Stimulated activated CD8-positive, alpha-beta memory T cell treated with anti-CD3 and anti-CD28 coated beads, Interleukin-12 subunit alpha, Interleukin-12 subunit beta, amount 100 ng/mL, for 24 hours (primary cell): ENCODE measurements around the gene RGPD6.
"Not testable (repeated sequence)": the region's sequence is repeated elsewhere in the genome, so short reads cannot be mapped to it uniquely, and the experiment has no call there.

Experiments used
- DNase-seq: peaks from one replicate; pipeline ENCODE4 v3.0.0-alpha.2; 2020; ENCODE audit errors: extremely low read depth

The RGPD6 gene

DNA sequence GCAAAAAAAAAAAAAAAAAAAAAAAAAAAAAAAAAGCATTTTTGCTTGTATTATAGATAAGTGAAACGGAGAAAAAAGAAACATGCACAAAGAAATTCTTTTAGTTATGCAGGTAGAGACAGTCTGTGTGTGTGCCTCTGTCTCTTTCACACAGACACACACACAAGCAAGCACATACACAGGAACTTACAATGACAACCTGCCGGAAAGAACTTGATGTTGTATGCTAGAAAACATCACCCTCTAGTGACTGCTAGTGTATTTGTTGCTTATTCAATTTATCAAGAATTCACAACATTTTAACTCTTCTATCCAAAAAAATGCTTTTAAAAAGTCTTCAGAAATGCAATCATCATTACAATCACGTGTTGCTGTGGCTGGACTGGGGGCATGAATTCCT, 95.8 kb downstream of the RGPD6 start:
- DNase-seq: not testable (repeated sequence)

DNA sequence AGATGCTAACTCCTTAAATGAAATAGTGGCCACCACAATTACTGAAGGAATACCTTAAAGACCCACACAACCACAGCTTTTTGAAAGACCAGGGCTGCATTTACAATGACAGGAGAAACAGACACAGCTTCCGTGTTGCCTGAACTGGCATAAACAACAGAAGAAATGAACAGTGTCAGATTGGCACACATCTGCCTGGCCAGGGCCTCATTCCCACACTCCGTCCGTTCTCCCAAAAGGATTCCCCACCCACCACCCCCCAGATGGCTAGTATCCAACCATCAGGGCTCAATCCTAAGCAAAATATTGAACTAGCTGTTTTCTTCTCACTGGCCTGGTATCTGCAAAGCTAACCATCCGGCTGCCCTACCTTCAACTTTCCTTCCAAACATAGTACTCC, 96.9 kb downstream of the RGPD6 start:
- not testable (repeated sequence) for DNase-seq

DNA sequence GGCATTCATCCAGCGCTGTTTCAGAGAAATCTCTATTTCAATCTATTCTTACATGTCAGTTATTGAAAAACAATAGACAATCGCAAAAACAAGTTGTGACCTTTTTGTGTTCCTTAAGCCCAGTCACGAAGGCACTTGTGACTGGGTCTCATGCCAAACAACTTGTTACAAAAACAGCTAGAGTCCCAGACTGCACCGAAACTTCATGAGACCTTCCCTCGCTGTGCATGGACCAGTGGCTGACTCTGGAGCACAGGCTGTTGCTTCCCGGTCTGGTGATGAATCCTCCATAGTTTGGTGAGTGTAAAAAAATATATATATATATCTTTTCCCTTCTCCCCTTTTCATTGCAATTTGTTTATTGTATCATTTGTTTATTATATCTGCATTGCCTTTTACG, 99.7 kb downstream of the RGPD6 start:
- not testable (repeated sequence) for DNase-seq

DNA sequence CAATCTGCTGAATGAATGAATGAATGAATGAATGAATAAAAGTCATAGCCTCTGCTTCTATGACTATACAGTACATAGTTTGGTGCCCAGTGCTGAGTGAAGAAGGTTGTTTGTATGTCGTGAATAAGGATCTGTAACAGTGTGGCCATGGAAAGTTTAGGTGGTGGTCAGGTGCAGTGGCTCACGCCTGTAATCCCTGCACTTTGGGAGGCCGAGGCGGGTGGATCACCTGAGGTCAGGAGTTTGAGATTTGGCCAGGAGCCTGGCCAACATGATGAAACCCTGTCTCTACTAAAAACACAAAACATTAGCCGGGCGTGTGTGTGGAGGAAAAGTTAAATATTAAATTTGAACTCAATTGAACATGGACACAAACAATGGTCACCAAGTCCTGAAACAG, 100.1 kb downstream of the RGPD6 start:
- DNase-seq: not testable (repeated sequence)

DNA sequence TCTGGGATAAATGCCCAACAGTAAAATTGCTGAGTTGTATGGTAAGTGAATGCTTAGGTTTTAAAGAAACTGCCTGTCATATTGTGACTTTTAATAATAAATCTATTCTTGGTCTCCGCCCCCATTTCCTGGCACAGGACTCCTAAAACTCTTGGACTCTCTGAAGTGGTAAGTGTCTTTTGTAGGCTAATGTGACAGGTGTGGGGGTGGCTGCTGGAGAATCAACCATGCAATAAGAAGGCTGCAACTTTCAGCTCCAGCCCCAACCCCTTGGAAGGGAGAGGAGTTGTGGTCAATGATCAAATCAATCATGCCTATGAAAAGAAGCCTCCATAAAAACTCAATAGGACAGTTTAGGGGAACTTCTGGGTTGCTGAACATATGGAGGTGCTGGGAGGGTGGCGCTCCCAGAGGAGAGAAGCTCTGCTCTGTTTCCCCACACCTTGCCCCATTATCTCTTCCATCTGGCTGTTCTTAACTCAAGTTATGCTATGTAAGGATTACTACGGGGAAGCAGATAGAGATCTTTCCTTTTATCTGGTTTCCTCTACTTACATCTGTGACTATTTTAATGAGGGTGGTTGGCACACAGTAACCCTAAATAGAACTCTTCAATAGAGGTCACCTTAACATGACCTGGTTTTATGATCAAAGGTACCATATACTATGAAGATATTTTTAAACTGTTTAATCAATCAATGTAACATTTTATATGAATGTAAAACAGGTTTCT, 101.2 kb downstream of the RGPD6 start:
- DNase-seq: not testable (repeated sequence)

DNA sequence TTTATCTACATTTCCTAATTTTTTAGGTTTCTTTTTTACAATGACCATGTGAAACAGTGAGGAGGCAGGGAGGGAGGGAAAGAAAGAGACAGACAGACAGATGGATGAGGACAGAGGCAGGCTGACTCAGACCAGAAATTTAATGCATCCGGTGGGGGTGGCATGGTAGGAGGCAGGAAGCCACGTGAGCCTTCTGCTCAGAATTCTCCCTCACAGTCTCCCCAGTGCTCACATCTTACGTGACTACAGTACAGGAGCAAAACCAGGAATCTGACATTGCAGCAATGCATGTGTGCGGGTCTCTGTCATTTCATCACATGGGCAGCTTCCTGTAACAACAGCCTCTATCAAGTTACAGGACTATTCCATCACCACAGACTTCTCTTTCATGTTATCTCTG, 102.1 kb downstream of the RGPD6 start:
- DNase-seq: not testable (repeated sequence)

DNA sequence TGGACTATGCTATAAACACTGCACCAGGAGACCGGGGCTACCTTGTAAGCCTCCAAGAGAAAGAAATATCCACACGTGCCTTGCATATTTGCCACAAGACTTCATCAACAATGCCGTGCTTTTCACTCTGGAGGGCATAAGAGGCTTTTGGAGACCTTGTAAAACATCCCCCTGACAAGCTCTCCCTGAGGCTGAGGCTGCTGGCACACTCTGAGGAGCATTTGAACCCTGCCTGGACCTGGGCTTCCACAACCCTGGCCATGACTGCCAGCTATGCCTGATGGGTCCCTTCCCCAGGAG, 104.0 kb downstream of the RGPD6 start:
- not testable (repeated sequence) for DNase-seq

DNA sequence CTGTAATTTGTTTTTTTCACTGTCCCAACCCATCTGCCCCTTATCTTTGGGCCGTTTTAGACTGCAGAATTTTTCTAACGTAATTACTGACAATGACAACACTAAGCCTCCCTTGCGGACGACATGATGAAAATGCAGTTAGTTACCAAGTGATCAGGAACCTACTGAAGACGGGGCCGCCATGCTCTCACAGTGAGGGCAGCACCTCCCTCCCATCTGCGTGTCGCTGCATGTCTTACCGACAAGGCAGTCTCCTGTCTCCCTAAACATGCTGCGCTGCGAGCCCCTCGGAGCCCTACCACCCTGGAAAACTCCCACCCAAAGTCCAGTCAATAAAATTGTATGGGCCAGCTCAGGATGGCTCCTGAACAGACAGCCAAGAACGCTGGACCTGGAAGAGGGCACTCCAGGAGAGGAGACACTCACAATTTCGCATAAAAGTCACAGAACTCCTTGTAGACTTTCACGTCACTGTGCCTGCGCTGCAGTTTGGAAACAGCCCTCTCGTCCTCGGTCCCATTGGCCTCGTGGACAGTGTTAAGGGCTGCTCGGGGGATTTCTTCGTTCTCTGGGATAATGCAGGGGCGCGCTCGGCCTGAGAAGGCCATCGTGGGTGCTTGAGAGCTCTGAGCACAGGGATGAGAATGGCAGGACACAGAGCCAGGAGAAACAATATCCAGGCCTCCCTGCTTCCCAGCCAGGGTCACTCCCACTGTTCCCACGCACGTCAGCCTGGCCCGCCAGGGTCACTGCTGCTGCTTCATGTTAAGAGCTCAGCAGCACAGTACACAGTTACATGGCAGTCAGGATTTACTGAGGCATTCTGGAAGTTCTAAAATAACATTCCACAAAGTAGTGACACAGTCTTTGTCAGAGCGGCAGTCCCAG, 104.6 kb downstream of the RGPD6 start, which contains the start of gene LIMS4:
TSS of gene LIMS4 (minus strand) at position 646 of the 888 bp plus-strand sequence. CDS start at position 608, 38 bp downstream.
- not testable (repeated sequence) for DNase-seq

DNA sequence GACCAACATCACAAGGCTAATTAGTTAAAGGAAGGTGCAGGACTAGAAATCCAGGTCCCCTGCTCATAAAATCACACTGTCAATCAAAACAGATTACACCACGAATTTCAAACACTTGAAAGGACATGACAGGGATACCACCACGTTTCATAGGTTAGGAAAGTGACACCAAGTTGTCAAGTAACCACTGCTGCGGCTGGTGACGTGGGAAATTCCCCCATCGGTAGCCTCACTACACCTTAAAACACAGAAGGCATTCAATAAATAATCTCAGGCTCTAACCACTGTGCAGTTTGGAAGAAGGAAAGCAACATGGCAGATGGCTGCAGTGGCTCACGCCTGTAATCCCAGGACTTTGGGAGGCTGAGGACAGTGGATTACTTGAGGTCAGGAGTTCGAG, 108.1 kb downstream of the RGPD6 start:
- not testable (repeated sequence) for DNase-seq

DNA sequence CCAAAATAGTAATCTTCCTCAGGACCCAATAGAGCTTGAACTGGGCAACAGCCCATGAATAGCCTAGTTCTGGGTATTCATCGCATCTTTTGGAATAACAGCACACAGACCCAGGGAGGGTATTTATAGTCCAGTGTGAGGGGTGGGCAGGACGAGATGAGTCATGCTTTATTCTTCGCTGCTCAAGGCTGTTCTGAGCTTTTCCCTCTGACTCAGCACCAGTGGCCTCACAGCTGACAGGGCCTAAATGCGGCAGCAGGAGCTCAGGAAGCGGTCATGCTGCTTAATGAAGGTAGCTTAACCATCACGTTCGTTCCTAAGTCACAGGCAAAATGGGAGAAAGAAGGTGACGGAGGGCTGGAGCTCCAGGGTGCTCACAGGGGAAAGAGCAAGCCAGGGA, 111.7 kb downstream of the RGPD6 start:
- DNase-seq: not testable (repeated sequence)
